Stomach (tissue), 4 donors: ENCODE results near the gene MALSU1.

Source experiments
- CTCF ChIP-seq, 7 experiments: fragments of 450-650 bp in 4 of 7; fragments of 200-600 bp in 3 of 7; sonication (generic) in 3 of 7; IDR thresholded peaks; one replicate each; pipeline ENCODE4 v1.5.1; 2016 to 2019; ENCODE audit warnings: antibody characterized with exemption in 7 of 7, control low read depth in 2 of 7, mild to moderate bottlenecking in 1 of 7
- POLR2A ChIP-seq, 4 donors: fragments of 450-650 bp; IDR thresholded peaks; one replicate each; pipeline ENCODE4 v1.6.1; 2016; ENCODE audit warnings: antibody characterized with exemption in 4 of 4, control low read depth in 2 of 4, mild to moderate bottlenecking in 1 of 4, moderate library complexity in 1 of 4

GRCh38 chr7:23343102-23343501, 44.0 kb downstream of the MALSU1 start:
- TF ChIP-seq POLR2A (IDR thresholded peaks at IDR 0.05): no peak
- no peak for TF ChIP-seq CTCF (IDR thresholded peaks at IDR 0.05)
